K562 (cell line): ENCODE measurements around the gene AGRN. TPM values are rescaled to one million over a fixed set of nuclear protein-coding genes. Genes with fewer than 3 reads are reported as not detected.

Experiments used
- AFF4 ChIP-seq: sonication (generic); formaldehyde crosslinking; IDR thresholded peaks from 2 replicates; pipeline ENCODE4 v1.8.0; 2023; ENCODE audit warnings: mild to moderate bottlenecking, missing genetic modification reagents
- BACH1 ChIP-seq: fragments of 200-800 bp; sonication (Bioruptor generic); IDR thresholded peaks from 2 replicates; pipeline ENCODE4 v1.6.1; 2016; ENCODE audit warnings: missing genetic modification characterization, missing compliant biosample characterization
- BDP1 ChIP-seq: IDR thresholded peaks from 3 replicates; pipeline ENCODE4 v1.6.1; 2011; ENCODE audit not compliant: insufficient read length, insufficient read depth
- HMGN3 ChIP-seq: IDR thresholded peaks from 2 replicates; pipeline ENCODE4 v1.6.1; 2011; ENCODE audit warnings: borderline replicate concordance, low read depth, mild to moderate bottlenecking, mixed read lengths, low read length; ENCODE audit not compliant: insufficient read length; ENCODE audit errors: extremely low read depth
- KLF13 ChIP-seq: fragments of 450-650 bp; IDR thresholded peaks from 2 replicates; pipeline ENCODE4 v1.6.1; 2016; ENCODE audit warnings: missing genetic modification characterization, low read depth, mild to moderate bottlenecking, missing compliant biosample characterization, moderate library complexity, borderline replicate concordance
- KLF16 ChIP-seq: IDR thresholded peaks from 2 replicates; pipeline ENCODE4 v1.6.1; 2016; ENCODE audit warnings: antibody characterized with exemption
- MEF2D ChIP-seq: conservative IDR thresholded peaks from 2 replicates; pipeline ENCODE4 v1.6.1; 2016; ENCODE audit warnings: low read depth, missing genetic modification characterization, missing compliant biosample characterization
- NFATC3 ChIP-seq: fragments of 450-650 bp; IDR thresholded peaks from 2 replicates; pipeline ENCODE4 v1.6.1; 2017; ENCODE audit warnings: mild to moderate bottlenecking
- SNIP1 ChIP-seq: fragments of 450-650 bp; IDR thresholded peaks from 2 replicates; pipeline ENCODE4 v1.7.1; 2017; ENCODE audit warnings: low read depth, mild to moderate bottlenecking
- ZBTB40 ChIP-seq, 2 experiments: fragments of 450-650 bp in 1 of 2; sonication (generic) in 1 of 2; formaldehyde crosslinking in 1 of 2; IDR thresholded peaks; 2 replicates each; pipeline versions ENCODE4 v1.7.1 to v1.9.0; 2016 to 2022; ENCODE audit warnings: inconsistent platforms in 1 of 2, mild to moderate bottlenecking in 1 of 2, missing genetic modification reagents in 1 of 2
- ZC3H8 ChIP-seq: fragments of 450-650 bp; IDR thresholded peaks from 2 replicates; pipeline ENCODE4 v1.6.1; 2017
- ZNF165 ChIP-seq: fragments of 250-450 bp; sonication (Bioruptor Pico); IDR thresholded peaks from 2 replicates; pipeline ENCODE4 v1.4.0; 2020; ENCODE audit warnings: borderline replicate concordance
- polyA plus RNA-seq, 8 experiments: library from polyadenylated mRNA; depleted of rRNA in 4 of 8; stranded (reverse) in 5 of 8; unstranded in 3 of 8; fragments of >200 nt; fragmentation: Nextera tagmentation in 2 of 8; fragmentation: Illumina TruSeq in 1 of 8; extraction: Ambion mirVana in 2 of 8; extraction: Trizol in 1 of 8; gene quantifications; 2 replicates each; pipeline versions ENCODE4 v1.2.1 to v1.2.3, GENCODE V29; 2011 to 2014; ENCODE audit warnings: inconsistent platforms in 1 of 8, missing spikeins in 1 of 8
- total RNA-seq, 7 experiments: library from RNA; depleted of rRNA in 6 of 7; stranded (reverse); fragments of >200 nt in 6 of 7; fragmentation: Illumina TruSeq in 2 of 7; extraction: Trizol in 2 of 7; gene quantifications; 2 replicates each; pipeline versions ENCODE4 v1.2.1 to v1.2.3, GENCODE V29; 2011 to 2021; ENCODE audit warnings: low replicate concordance in 1 of 7
- TF ChIP-seq, protein P1 (sequence below): sonication (generic); formaldehyde crosslinking; IDR thresholded peaks from 2 replicates; pipeline ENCODE4 v1.8.1; 2023; ENCODE audit warnings: mild to moderate bottlenecking, missing genetic modification reagents, moderate library complexity

The AGRN gene
- total and polyA plus RNA-seq, 9 of the 15 experiments (the other 6 are each of a cell fraction or from before 2014, with no cell fraction given): 0.04 to 111 (median 18.1) TPM

DNA sequence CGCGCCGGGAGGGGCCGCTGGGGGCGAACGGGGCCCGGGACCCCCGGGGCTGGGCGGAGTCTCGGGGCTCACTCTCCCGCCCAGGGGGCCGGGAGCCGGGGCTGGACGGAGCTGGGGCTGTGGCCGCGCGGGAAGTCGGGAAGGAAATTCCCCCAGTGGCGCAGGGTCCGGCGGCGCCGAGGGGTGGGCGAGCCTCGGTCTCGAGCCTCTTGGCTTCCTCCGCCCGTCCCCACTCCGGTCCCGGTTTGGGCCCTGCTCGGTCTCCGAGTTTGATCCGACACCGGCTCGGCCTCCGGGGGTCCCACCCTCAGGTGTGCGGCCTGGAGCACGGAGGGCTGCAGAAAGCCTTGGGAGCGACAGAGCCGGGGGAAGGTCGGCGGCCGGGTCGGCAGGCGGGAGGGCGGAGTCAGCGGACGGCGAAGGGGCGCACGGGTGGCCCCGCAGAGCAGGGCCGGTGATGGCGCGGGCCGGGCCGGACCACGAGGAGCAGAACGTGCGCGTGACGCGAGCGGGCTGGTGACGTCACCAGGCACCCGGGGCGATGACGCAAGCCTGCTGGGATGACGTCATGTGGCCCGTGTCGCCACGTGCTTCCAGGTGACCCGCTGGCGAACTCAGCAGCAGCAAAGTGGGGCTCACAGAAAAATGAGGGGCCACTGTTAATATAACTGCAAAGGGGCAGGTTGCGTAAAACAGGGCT is 19.4 kb upstream of the AGRN start (continued):
- peak; percentile 34; the same call in 1 of the 2 replicates for TF ChIP-seq ZBTB40 (IDR thresholded peaks at IDR 0.05)
- TF ChIP-seq ZBTB40 (CRISPR knock-in tag; IDR thresholded peaks at IDR 0.05): peak; percentile 76
- TF ChIP-seq KLF16: no peak
- TF ChIP-seq SNIP1: peak; percentile 62; the same call in 1 of the 2 replicates
- TF ChIP-seq ZNF165 (CRISPR knock-in tag): no peak
- no peak for TF ChIP-seq BDP1
- 0 out of 2 replicates have a peak, but pooled peaks have one; percentile 40 for TF ChIP-seq NFATC3
- TF ChIP-seq KLF13 (tag): peak; percentile 51; the same call in 1 of the 2 replicates
- TF ChIP-seq AFF4 (CRISPR knock-in tag): peak; percentile 98
- no peak for TF ChIP-seq ZC3H8
- TF ChIP-seq MEF2D (tag): peak; percentile 63; the same call in 1 of the 2 replicates
- no peak for TF ChIP-seq BACH1 (tag)
- TF ChIP-seq, protein P1, sequence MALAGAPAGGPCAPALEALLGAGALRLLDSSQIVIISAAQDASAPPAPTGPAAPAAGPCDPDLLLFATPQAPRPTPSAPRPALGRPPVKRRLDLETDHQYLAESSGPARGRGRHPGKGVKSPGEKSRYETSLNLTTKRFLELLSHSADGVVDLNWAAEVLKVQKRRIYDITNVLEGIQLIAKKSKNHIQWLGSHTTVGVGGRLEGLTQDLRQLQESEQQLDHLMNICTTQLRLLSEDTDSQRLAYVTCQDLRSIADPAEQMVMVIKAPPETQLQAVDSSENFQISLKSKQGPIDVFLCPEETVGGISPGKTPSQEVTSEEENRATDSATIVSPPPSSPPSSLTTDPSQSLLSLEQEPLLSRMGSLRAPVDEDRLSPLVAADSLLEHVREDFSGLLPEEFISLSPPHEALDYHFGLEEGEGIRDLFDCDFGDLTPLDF (CRISPR knock-in tag): peak; percentile 67; the same call in 1 of the 2 replicates
- peak; percentile 97 for TF ChIP-seq HMGN3
